BJ (cell line): ENCODE results near the gene ITGA1. TPM values are rescaled to one million over a fixed set of nuclear protein-coding genes. Genes with fewer than 3 reads are reported as not detected.

Experiments used
- CTCF ChIA-PET: fragments of 350-600 bp; formaldehyde crosslinking; extraction: SDS; loops from one replicate; lab custom pipeline; 2021; ENCODE audit warnings: antibody characterized with exemption, inconsistent platforms; lab: Yijun Ruan, JAX
- POLR2A ChIA-PET: fragments of 300-600 bp; sonication (Branson Sonifier 250); formaldehyde crosslinking; extraction: SDS; loops from one replicate; lab custom pipeline; 2021; ENCODE audit warnings: antibody characterized with exemption; lab: Charles Lee
- DNase-seq: peaks from one replicate; pipeline ENCODE4 v3.0.0-alpha.2; 2011; ENCODE audit warnings: low read depth
- H3K27me3 ChIP-seq: 2 replicates; pipeline ENCODE4 v1.6.0; 2011; ENCODE audit warnings: low read length; ENCODE audit not compliant: control insufficient read depth, insufficient read depth
- H3K36me3 ChIP-seq: 2 replicates; pipeline ENCODE4 v1.5.1; 2011; ENCODE audit warnings: low read length; ENCODE audit not compliant: control insufficient read depth, insufficient read depth
- H3K4me3 ChIP-seq: 2 replicates; pipeline ENCODE4 v1.5.1; 2011; ENCODE audit warnings: low read depth, mild to moderate bottlenecking, control low read depth, low read length
- CTCF ChIP-seq: IDR thresholded peaks from 2 replicates; pipeline ENCODE4 v1.5.1; 2011; ENCODE audit warnings: low read depth, mild to moderate bottlenecking, control low read depth, inconsistent platforms, low read length, moderate library complexity; ENCODE audit not compliant: insufficient read depth
- polyA plus RNA-seq: library from polyadenylated mRNA; depleted of rRNA; stranded (reverse); fragments of >200 nt; gene quantifications from 2 replicates; pipeline ENCODE4 v1.2.3, GENCODE V29; 2011

Gene ITGA1
- polyA plus RNA-seq, 1 experiment: 35.2 TPM

GRCh38 chr5:52893105-52893504 is 105.4 kb downstream of the ITGA1 start:
- no peaks in the 10 kb centered on the region for H3K27me3 ChIP-seq
- no peak for TF ChIP-seq CTCF
- CTCF ChIA-PET: interaction anchor here (0.7 to 1.2 kb wide), 3 partner anchors 37 to 217 kb away, joined by 3 to 4 read pairs (median 4); partner anchors contain the start of genes ITGA1 and PELO
- H3K4me3 ChIP-seq: no peak overlapping the region
- POLR2A ChIA-PET: no interaction called here
- no peaks in the 10 kb centered on the region for H3K36me3 ChIP-seq
- no peak for DNase-seq

- ChIA-PET POLR2A (no interaction called here), CTCF (interaction anchor here (0.7 to 1.5 kb wide), 2 partner anchors 16 to 217 kb away, joined by 4 to 6 read pairs; no protein-coding TSS in a partner anchor)
- no peak for TF ChIP-seq CTCF
- Histone ChIP-seq H3K4me3 (no peak overlapping the region), H3K27me3 (no peaks in the 10 kb centered on the region), H3K36me3 (no peaks in the 10 kb centered on the region)
- DNase-seq: no peak
These were observed 106.1 kb downstream of the ITGA1 start for GRCh38 chr5:52893863-52894262.

- no peak for TF ChIP-seq CTCF
- H3K36me3 ChIP-seq: no peaks in the 10 kb centered on the region
- CTCF ChIA-PET: interaction anchor here (1.5 kb wide), 1 partner anchor 17 kb away, joined by 6 read pairs; no protein-coding TSS in a partner anchor
- no peak overlapping the region for H3K4me3 ChIP-seq
- no peaks in the 10 kb centered on the region for H3K27me3 ChIP-seq
- POLR2A ChIA-PET: interaction anchor here (0.7 kb wide), 1 partner anchor 898 kb away, joined by 5 read pairs; no protein-coding TSS in a partner anchor
- DNase-seq: no peak
These were observed 106.7 kb downstream of the ITGA1 start for GRCh38 chr5:52894451-52894850.

GRCh38 chr5:52895075-52895474 is 107.4 kb downstream of the ITGA1 start:
- Histone ChIP-seq H3K36me3 (no peaks in the 10 kb centered on the region), H3K27me3 (no peaks in the 10 kb centered on the region), H3K4me3 (no peak overlapping the region)
- ChIA-PET CTCF (interaction anchor here (0.7 kb wide), 1 partner anchor 9 kb away, joined by 3 read pairs; no protein-coding TSS in a partner anchor), POLR2A (no interaction called here)
- no peak for DNase-seq
- no peak for TF ChIP-seq CTCF

- CTCF ChIA-PET: interaction anchor here (0.7 to 1.8 kb wide), 2 partner anchors 10 to 19 kb away, joined by 3 to 5 read pairs; no protein-coding TSS in a partner anchor
- no peak overlapping the region for H3K4me3 ChIP-seq
These were observed 108.1 kb downstream of the ITGA1 start for GRCh38 chr5:52895572-52896413.

More at GRCh38 chr5:52895572-52896413, 108.1 kb downstream of the ITGA1 start:
- H3K27me3 ChIP-seq: no peaks in the 10 kb centered on the region
- no peaks in the 10 kb centered on the region for H3K36me3 ChIP-seq
- TF ChIP-seq CTCF: no peak
- no peak for DNase-seq
- POLR2A ChIA-PET: no interaction called here
